Iris pigment epithelial cell (primary cell): ENCODE data around the gene BBX.
A peak's percentile ranks its signal among the peaks of the same experiment; 100 is the strongest.

ENCODE experiments used
- DNase-seq: peaks from one replicate; pipeline ENCODE4 v3.0.0-alpha.2; 2011; ENCODE audit warnings: low read depth

BBX gene

DNA sequence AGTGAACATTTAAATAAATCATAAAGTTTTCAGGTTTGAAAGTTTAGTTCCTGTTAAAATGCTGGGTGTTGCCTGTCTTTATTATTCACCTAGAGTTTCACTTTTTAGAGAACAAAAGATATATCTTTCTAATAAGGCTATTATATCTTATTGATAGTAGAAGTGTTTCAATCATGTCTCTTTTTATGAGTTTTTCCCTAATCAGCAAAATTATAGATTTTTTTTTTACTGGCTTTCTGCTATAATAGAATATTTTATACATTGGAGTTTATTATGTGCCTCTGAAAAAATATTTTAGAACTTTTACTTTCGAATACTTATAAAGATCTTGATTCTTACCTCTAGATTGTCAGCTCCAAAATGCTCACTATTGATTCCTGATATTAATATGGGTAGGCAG lies 131.5 kb downstream of the BBX start:
- no peak for DNase-seq

GRCh38 chr3:107657971-107658370 lies 135.2 kb downstream of the BBX start:
- peak; percentile 75 for DNase-seq

GRCh38 chr3:107660306-107660976 lies 137.7 kb downstream of the BBX start:
- DNase-seq, result peak; percentile 80

DNA sequence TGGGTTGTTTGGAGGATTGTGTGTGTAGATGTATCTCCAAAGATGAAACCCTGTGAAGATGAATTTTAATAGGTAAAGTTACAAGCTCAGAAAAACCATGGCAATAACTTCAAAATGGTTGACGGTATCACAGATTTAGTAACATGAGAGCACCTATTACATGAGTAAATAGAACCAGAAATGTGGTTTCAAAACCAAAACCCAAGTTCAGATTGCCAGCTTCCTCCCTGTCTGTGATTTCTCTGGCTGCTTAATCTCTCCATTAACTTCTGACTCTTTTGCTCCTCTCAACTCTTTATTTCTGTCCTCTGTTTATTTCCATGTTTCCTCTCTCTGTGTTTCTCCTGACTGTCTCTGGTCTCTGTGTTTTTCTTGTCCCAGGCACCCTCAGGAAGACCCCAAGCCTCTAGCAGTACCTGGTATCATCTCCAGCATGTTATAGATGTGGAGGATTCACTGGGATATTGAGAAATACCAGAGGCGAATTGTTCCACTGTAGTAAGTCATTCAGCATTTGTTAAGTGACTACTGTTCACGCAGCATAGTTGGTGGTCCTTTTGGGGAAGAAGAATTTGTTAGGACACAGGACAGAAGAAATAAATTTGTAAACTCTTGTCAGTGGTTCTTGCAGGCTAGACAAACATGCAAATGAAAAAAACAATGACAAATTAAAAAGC lies 138.8 kb downstream of the BBX start:
- peak; percentile 67 for DNase-seq

DNA sequence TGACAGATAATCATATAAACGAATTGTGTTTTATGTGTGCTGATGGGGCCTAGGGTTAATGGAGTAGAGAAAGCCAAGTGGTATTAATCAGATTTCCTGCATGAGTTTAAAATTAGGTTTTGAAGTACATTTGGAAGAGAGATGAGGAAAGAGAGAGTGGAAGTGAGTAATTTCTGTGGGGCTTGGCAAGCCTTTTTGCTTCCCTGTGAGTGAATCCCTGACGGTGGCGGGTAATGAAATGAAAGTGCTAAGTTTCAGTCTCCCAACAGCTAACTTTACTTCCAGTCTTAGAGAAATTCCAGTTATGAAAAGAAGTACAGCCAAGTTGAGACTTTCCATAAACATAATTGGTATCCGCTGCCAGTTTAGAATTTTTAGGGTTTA lies 139.4 kb downstream of the BBX start:
- DNase-seq, result peak; percentile 89

- DNase-seq, result peak; percentile 73
Observed at GRCh38 chr3:107662586-107662985, 139.8 kb downstream of the BBX start.

GRCh38 chr3:107663266-107663665 lies 140.5 kb downstream of the BBX start:
- DNase-seq, result no peak

DNA sequence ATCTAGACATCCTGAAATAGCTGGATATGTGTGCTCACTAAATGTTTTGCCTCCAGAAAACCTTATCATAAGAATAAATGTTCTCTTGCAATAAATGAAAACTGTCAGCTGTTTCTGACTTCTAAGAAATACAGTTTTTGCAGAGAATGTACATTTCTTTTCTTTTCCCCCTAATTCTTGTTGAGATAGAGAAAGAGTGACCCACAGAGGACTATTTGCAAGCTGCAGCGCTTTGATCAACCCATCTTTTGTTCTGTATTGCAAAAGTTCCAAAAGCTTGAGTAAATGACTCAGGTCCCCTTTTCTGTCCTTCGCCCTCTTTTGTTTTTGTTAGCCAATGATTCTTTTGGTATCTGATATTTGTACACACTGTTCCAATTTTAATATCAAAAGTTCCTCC lies 141.9 kb downstream of the BBX start:
- DNase-seq, result no peak

- no peak for DNase-seq
Observed at GRCh38 chr3:107665351-107665750, 142.6 kb downstream of the BBX start.

DNA sequence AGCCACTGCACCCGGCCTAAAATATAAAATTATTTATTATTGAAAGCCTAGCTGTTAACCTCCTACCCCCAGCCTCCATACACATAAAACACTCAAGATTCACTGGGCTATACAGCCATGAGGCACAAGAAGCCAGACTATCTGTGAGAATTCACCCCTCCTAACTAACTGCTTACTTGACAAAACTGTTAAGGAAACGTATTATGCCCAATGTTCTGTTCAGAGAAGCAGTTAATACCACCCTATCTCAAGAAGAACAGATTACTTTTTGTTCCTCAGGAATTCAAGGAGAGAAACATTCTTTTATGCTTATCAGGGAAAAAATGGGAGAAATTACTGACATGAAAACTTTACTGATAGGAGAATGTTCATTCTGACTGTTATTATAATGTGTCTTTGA lies 144.1 kb downstream of the BBX start:
- no peak for DNase-seq

- no peak for DNase-seq
Observed at GRCh38 chr3:107668416-107668815, 145.7 kb downstream of the BBX start.

GRCh38 chr3:107668963-107669362 lies 146.2 kb downstream of the BBX start:
- no peak for DNase-seq

- DNase-seq, result no peak
Observed at GRCh38 chr3:107669669-107670068, 146.9 kb downstream of the BBX start.

GRCh38 chr3:107670986-107671385 lies 148.2 kb downstream of the BBX start:
- DNase-seq, result no peak

DNA sequence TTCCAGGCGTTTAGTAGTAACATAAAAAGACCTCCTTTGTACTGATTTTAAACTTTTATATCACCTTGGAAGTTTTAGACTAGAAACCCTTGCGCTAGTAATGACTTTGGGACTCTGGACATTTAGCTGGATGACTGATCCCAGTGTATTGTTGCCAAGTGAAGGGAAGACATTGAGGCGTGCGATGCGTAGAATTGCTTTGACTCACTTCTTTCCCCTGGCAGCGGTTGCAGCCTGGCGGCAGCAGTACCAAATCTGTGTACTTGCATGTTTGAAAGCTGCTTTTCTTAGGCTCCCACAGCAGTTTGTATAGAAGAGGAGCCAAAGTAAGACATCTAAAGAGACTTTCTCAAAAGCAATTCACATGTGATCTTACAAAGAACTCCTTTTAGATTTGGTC lies 151.6 kb downstream of the BBX start:
- DNase-seq, result no peak

DNA sequence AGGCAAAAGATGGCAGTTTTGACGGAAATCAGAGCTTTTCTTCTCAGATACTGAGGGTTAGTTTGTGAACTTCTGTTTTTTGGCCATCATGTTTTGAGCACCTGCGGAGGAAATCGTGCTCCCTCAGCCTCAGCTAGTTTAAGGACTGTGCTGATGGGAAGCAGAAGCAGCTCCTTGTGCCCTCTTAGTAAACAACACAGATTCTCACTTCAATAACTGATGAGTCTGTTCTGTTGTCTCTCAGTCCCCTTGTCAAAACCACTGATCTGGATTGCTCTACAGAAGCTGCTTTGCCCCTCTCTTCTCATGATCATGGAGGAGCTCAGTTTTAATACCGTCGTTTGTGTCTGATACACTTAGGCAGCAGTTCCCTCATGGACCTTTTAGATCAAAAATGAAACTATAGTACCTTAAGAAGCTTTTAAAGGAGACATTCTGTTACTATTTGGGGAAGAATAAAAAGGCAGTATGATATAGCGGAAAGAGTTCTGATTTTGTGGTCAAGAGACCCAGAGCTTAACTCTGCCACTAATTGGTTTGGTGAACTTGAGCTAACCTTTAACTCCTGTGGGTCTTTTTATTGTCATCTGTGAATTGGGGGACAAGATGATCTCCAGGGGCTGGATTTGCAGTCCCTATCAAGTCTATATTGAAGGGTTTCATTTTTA lies 152.6 kb downstream of the BBX start:
- no peak for DNase-seq

GRCh38 chr3:107676469-107677309 lies 153.9 kb downstream of the BBX start:
- DNase-seq, result peak; percentile 43

- DNase-seq, result no peak
Observed at GRCh38 chr3:107679921-107680320, 157.2 kb downstream of the BBX start.

DNA sequence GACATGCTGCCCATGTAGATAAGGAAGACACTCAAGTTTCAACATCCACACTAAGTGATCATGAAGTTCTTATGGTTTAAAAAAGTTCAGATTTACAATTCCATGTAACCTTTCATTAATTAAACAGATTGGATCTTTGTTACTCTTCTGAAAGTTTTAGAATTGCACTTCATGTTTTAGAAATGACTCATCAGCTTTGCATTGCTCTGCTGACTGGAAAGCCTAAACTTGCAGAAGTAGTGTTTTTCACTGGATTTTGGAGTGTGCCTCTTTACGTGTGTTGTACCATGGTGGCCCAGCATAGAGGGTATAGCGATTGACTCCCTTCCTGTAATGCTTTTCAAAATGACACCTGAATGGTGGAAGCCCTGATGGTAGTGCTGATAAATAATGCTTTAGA lies 157.9 kb downstream of the BBX start:
- DNase-seq, result peak; percentile 51

- DNase-seq, result no peak
Observed at GRCh38 chr3:107681396-107681795, 158.6 kb downstream of the BBX start.

DNA sequence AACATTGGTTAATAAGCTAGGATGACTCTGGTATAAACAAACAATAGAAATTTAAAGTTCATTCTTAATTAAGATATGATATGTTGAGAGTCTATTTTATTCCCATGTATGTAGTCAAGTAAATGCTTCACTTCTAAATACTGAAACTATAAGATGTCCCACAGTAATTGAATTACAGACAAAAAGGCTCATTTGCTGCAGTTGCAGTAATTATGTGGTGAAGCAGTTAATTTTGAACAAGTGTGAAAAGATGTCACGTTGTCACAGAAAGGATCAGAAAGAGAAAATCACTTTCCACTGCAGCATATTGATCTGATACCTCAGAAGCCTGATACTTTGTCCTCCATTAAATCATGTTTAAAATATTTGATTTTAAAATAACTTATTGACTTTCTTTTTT lies 159.8 kb downstream of the BBX start:
- no peak for DNase-seq

DNA sequence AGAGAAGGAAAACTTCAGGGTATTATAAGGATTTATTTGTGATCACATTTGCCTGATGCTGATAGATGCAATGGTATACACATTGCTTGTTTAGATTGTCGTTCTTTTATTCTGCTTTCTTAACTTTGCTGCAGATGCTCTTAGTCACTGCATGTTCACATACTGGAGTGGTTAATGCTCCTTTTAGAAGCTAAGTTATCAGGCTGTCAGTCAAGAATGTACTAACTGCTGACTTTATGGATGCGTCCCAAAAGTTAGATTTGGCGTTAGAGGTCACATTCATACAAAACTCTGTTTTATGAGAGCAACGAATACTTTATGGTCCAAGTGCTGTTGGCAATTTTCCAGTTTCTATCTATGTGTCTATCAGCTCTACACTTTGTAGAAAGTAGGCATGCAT lies 160.7 kb downstream of the BBX start:
- peak; percentile 83 for DNase-seq
